Germinal center (tissue), 1 donor: Measurements from ENCODE around the gene STN1.

ENCODE experiments used
- DNase-seq: peaks from one replicate; pipeline ENCODE4 v3.0.0; 2012; ENCODE audit warnings: mixed read lengths, low spot score

The STN1 gene

DNA sequence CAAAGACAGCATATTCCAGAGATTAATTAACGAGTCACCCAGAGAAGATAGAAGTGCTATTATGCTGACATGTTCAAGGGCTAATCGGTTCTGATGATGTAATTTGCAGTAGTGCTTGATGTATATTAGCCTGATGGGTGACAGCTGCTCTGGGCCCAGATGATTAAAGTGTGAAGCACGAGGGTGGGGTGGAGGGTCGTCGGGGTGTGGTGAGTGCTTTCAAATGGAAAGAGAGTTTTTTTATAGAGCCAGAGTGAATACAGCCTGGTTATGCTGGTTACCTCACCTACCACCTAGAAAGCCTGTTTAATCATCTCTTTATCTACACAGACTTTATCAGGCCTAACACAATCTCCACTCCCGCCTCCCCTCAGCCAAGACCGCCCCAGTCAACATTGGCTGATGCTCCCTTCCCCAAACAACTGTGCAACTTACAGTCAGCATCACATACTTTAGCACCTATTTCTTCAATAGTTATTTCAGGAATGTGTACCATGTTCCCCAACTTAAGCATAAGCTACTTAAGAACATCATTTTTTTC is 11.5 kb upstream of the STN1 start:
- DNase-seq: no peak

DNA sequence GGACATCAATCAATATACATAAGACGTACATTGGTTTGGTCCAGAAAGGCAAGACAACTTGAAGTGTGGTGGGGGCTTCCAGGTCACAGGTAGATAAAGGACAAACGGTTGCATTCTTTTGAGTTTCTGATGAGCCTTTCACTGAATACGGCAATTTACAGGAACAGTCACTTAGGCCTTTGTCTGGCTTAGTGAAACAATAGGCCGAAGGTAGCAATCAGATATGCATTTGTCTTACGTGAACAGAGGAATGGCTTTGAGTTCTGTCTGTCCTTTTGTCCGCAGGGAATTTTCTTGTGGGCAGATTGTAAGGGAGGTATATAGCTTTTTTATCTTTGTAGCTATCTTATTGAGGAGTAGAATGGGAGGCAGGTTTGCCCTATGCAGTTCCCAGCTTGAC is 10.8 kb upstream of the STN1 start:
- DNase-seq: no peak

DNA sequence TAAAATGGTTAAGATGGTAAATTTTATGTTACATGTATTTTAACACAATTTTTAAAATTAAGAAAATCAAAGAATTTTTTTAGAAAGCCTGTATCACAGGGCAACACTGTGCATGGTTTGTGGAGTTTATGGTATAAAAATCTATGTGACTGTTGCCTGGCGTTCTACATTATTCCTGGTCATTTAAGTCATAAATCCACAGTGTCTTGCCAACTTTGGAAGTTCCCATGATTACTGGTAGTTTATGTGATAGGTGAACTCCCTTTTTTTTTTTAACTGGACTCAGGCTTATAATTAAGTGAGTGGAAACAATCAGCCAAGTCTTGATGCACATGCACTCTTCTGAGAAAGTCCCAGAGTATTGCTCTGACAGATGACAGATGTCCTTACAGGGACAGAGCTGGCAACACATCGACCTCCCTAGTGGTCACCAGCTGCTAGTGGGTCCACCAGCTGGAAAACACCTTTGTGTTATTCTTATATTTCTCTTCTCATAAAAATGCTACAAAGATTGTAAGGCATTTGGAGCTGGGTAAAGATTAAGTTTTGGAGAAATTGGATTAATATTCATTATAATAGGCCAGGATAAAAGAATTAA is 8.8 kb upstream of the STN1 start:
- no peak for DNase-seq

- no peak for DNase-seq
Observed at GRCh38 chr10:103925591-103925990, 7.6 kb upstream of the STN1 start.

DNA sequence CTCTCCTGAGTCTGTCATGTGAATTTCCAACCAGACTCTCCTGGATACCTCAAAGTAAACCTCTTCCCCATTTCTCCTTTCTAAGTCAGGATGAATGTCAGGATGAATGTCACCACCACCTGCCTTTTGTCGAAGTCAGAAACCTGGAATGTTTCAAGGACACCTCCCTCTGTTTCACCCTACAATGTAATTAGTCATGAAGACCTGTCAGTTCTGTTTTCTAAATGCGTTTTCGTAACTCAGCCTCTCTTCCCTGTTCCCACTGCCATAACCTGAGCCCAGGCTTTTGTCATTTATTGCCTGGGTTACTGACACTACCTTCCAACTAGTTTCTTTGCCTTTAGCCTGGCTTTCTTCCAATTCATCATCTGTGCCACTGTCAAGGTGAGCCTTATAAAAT is 5.5 kb upstream of the STN1 start:
- no peak for DNase-seq

GRCh38 chr10:103922659-103923058 is 4.7 kb upstream of the STN1 start:
- no peak for DNase-seq

DNA sequence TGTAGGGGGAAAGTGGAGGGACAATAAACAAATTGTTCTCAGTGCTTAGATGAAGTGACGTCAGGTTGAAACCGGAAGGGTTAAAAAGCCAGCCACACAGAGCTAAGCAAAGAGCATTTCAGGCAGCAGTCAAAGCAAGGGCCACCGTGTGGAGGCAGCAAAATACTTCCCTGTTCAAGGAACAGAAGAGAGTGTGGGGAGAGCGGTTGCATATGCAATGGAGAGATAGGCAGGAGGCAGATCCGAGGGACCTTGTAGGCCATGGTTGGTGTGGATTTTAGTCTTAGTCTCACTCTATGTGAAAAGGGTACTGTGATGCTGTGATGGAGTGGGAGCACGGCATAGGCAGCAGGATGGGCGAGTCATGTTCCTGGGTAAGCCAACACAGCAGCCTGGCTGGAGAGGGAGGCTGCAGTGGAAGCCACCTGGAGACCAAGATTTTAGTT is 3.8 kb upstream of the STN1 start:
- DNase-seq: peak; percentile 36

GRCh38 chr10:103921248-103921647 is 3.3 kb upstream of the STN1 start:
- no peak for DNase-seq

GRCh38 chr10:103919648-103920025 is 1.7 kb upstream of the STN1 start:
- no peak for DNase-seq

DNA sequence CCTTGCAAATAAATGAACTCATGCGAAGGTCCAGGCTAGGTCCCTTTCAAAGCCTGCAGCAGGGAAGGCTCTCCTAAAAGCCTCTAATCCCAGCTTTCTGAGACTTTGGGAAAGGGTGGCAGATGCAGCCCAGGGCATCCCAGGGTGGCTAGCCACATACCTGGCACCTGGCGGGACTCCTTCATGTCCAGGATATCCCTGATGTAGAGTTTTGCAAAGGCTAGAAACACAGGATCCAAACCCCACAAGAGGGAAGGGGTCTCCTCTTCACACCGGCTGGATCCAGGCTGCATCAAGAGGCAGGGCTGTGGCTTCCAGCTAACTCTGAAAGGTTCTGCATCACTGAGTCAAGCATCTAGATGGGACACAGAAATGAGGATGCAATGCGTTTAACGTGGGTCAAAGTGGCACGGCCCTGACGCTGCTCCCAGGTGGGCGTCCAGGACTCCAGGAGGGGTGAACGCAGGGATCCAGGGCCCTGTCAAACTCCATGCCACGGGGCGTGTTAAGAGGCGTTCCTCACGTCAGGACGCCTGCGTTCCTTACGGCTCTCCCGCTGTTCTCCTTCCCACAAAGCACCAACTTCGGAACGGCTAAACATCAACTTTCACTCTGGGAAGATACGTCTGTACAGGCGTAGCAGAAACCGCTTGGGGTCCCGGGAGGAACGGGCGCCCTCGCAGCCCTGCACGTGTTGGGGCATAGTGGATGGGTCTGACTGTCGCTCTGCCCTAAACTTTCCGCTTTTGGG is 507 bp downstream of the STN1 start:
- DNase-seq: peak; percentile 25

- no peak for DNase-seq
Observed at GRCh38 chr10:103916876-103917275, 1.1 kb downstream of the STN1 start.

DNA sequence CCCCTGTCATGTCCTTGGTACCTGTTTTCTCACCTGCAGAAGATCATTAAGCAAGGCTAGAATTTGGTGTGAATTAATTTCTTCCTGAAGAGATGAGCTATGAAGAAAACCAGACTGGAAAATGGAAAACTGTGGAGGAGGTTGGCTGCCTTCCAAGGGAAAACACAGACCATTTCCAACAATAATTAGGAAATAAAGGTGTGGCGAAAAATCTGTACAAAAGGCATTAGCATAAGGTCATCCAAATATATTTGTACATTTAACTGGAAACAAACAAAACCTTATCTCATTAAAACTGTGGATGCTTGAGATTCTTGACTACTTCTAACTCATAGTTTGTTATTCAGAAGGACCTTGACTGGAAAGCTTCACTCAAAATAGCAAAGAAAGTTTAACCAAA is 1.7 kb downstream of the STN1 start:
- DNase-seq: no peak

GRCh38 chr10:103915796-103916195 is 2.2 kb downstream of the STN1 start:
- no peak for DNase-seq

- DNase-seq: no peak
Observed at GRCh38 chr10:103912759-103913158, 5.2 kb downstream of the STN1 start.

GRCh38 chr10:103911021-103911459 is 6.9 kb downstream of the STN1 start:
- DNase-seq: peak; percentile 23

- DNase-seq: no peak
Observed at GRCh38 chr10:103910442-103911012, 7.5 kb downstream of the STN1 start.

DNA sequence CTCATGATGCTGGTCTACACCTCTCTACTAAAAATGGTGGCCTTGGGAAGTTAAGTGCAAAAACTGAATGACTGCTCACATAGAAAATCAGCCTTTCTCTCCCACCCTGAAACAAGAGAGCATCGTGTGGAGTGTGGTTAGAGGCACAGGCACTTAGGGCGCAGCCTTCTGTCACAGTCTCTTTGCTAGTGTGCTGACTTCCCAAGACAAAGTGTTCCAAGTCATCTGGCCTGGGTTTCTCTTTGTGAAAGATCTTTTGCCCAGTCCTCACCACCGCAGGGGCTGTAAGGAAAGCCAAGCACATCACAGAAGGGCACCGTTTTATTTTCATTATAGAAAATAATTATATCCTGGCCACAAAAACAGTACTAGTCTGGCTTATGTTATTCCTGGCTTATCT is 12.5 kb downstream of the STN1 start:
- DNase-seq: no peak

- DNase-seq: no peak
Observed at GRCh38 chr10:103901299-103901698, 16.7 kb downstream of the STN1 start.

- no peak for DNase-seq
Observed at GRCh38 chr10:103899312-103899711, 18.7 kb downstream of the STN1 start.

- DNase-seq: no peak
Observed at GRCh38 chr10:103897241-103897774, 20.7 kb downstream of the STN1 start.

- DNase-seq: no peak
Observed at GRCh38 chr10:103896225-103896624, 21.8 kb downstream of the STN1 start.

GRCh38 chr10:103895411-103896186 is 22.4 kb downstream of the STN1 start:
- DNase-seq: no peak
